Type B pancreatic cell (in vitro differentiated cells): ENCODE measurements around the gene SMPD3. TPM values are rescaled to one million over a fixed set of nuclear protein-coding genes. Genes with fewer than 3 reads are reported as not detected.

Experiments used
- DNase-seq: peaks from one replicate; pipeline ENCODE4 v3.0.0; 2021; ENCODE audit warnings: mixed read lengths; ENCODE audit not compliant: unreplicated experiment; ENCODE audit errors: extremely low spot score
- H3K27ac Mint-ChIP-seq: 2 replicates; pipeline ENCODE4 v1.8.0; 2021; ENCODE audit warnings: mild to moderate bottlenecking, mixed read lengths
- H3K27me3 Mint-ChIP-seq: 2 replicates; pipeline ENCODE4 v1.8.0; 2021; ENCODE audit warnings: mixed read lengths
- H3K36me3 Mint-ChIP-seq: 2 replicates; pipeline ENCODE4 v1.8.0; 2021; ENCODE audit warnings: mixed read lengths
- H3K4me1 Mint-ChIP-seq: one replicate; pipeline ENCODE4 v1.8.0; 2021; ENCODE audit warnings: mixed read lengths; ENCODE audit not compliant: unreplicated experiment
- H3K4me3 Mint-ChIP-seq: 2 replicates; pipeline ENCODE4 v1.8.0; 2021; ENCODE audit warnings: mild to moderate bottlenecking, mixed read lengths
- H3K9me3 Mint-ChIP-seq: 2 replicates; pipeline ENCODE4 v1.8.0; 2021; ENCODE audit warnings: mixed read lengths
- CTCF ChIP-seq: fragments of 200-600 bp; sonication (generic); conservative IDR thresholded peaks from 2 replicates; pipeline ENCODE4 v1.5.0; 2021; ENCODE audit warnings: antibody characterized with exemption, mild to moderate bottlenecking
- total RNA-seq: library from RNA; stranded (reverse); gene quantifications from 2 replicates; pipeline ENCODE4 v1.2.1, GENCODE V29; 2021; ENCODE audit warnings: low replicate concordance

Gene SMPD3
- total RNA-seq, 1 donor from 2014 or later, result 4.5 TPM

GRCh38 chr16:68491576-68491950 is 43.3 kb upstream of the SMPD3 start:
- H3K27ac Mint-ChIP-seq, result no peak overlapping the region

GRCh38 chr16:68490829-68491575 is 42.7 kb upstream of the SMPD3 start:
- no peak overlapping the region for H3K27ac Mint-ChIP-seq
- no peak for TF ChIP-seq CTCF
- H3K4me3 Mint-ChIP-seq, result no peak overlapping the region
- peaks cover 25% of the 10 kb centered on the region for H3K4me1 Mint-ChIP-seq
- H3K36me3 Mint-ChIP-seq, result no peaks in the 10 kb centered on the region
- H3K27me3 Mint-ChIP-seq, result peaks cover 3% of the 10 kb centered on the region
- no peak for DNase-seq
- H3K9me3 Mint-ChIP-seq, result peaks cover 4% of the 10 kb centered on the region

More at GRCh38 chr16:68491576-68491950, 43.3 kb upstream of the SMPD3 start:
- peaks cover 3% of the 10 kb centered on the region for H3K27me3 Mint-ChIP-seq
- H3K36me3 Mint-ChIP-seq, result no peaks in the 10 kb centered on the region
- H3K4me1 Mint-ChIP-seq, result peaks cover 22% of the 10 kb centered on the region
- DNase-seq, result no peak
- H3K4me3 Mint-ChIP-seq, result no peak overlapping the region
- peaks cover 4% of the 10 kb centered on the region for H3K9me3 Mint-ChIP-seq
- no peak for TF ChIP-seq CTCF

GRCh38 chr16:68490358-68490757 is 42.0 kb upstream of the SMPD3 start:
- no peak overlapping the region for H3K27ac Mint-ChIP-seq
- H3K27me3 Mint-ChIP-seq, result peaks cover 3% of the 10 kb centered on the region
- TF ChIP-seq CTCF, result no peak
- no peak overlapping the region for H3K4me3 Mint-ChIP-seq
- DNase-seq, result no peak
- peaks cover 25% of the 10 kb centered on the region for H3K4me1 Mint-ChIP-seq
- peaks cover 4% of the 10 kb centered on the region for H3K9me3 Mint-ChIP-seq
- H3K36me3 Mint-ChIP-seq, result no peaks in the 10 kb centered on the region

DNA sequence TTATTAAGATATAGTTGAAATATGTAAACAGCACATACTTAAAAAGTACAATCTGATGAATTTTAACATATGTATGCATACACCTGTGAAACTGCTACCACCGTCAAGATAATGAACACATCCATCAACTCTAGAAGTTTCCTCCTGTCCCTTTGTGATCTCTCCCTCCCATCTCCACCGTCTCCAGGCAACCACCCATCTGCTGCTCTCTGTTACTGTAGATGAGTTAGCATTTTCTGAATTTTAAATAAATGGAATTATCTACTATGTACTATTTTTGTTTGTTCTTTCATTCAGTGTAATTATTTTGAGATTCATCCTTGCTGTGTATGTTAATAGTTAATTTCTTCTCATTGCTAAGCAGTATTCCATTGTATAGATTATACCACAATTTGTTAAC is 40.2 kb upstream of the SMPD3 start:
- no peak overlapping the region for H3K4me3 Mint-ChIP-seq
- no peak for DNase-seq
- peak overlapping the region; percentile 15 for H3K27ac Mint-ChIP-seq
- no peaks in the 10 kb centered on the region for H3K9me3 Mint-ChIP-seq
- TF ChIP-seq CTCF, result no peak
- H3K4me1 Mint-ChIP-seq, result peaks cover 25% of the 10 kb centered on the region
- no peaks in the 10 kb centered on the region for H3K36me3 Mint-ChIP-seq
- no peaks in the 10 kb centered on the region for H3K27me3 Mint-ChIP-seq

- Mint-ChIP-seq H3K9me3 (no peaks in the 10 kb centered on the region), H3K4me1 (peaks cover 25% of the 10 kb centered on the region), H3K4me3 (no peak overlapping the region), H3K27ac (no peak overlapping the region), H3K27me3 (no peaks in the 10 kb centered on the region), H3K36me3 (no peaks in the 10 kb centered on the region)
- no peak for DNase-seq
- TF ChIP-seq CTCF, result no peak
These were observed 39.4 kb upstream of the SMPD3 start for GRCh38 chr16:68487669-68488068.
